Breast epithelium (tissue), 3 donors: ENCODE measurements around the gene BCAS3.

ENCODE experiments used
- POLR2A ChIP-seq: fragments of 450-650 bp; IDR thresholded peaks from one replicate; pipeline ENCODE4 v1.6.1; 2016; ENCODE audit warnings: antibody characterized with exemption, mild to moderate bottlenecking, moderate library complexity
- POLR2AphosphoS5 ChIP-seq, 3 donors: sonication (generic); formaldehyde crosslinking; IDR thresholded peaks; one replicate each; pipeline ENCODE4 v1.6.1; 2017; ENCODE audit warnings: antibody characterized with exemption in 3 of 3
- TF ChIP-seq, protein P1 (sequence below), 3 donors: fragments of 450-650 bp; IDR thresholded peaks; one replicate each; pipeline ENCODE4 v1.5.1; 2016 to 2017; ENCODE audit warnings: antibody characterized with exemption in 3 of 3, mild to moderate bottlenecking in 3 of 3, moderate library complexity in 3 of 3

GRCh38 chr17:61175298-61176142 lies 497.9 kb downstream of the BCAS3 start:
- no peak for TF ChIP-seq POLR2A
- no peak for TF ChIP-seq POLR2AphosphoS5 (IDR thresholded peaks at IDR 0.05)
- TF ChIP-seq, protein P1, sequence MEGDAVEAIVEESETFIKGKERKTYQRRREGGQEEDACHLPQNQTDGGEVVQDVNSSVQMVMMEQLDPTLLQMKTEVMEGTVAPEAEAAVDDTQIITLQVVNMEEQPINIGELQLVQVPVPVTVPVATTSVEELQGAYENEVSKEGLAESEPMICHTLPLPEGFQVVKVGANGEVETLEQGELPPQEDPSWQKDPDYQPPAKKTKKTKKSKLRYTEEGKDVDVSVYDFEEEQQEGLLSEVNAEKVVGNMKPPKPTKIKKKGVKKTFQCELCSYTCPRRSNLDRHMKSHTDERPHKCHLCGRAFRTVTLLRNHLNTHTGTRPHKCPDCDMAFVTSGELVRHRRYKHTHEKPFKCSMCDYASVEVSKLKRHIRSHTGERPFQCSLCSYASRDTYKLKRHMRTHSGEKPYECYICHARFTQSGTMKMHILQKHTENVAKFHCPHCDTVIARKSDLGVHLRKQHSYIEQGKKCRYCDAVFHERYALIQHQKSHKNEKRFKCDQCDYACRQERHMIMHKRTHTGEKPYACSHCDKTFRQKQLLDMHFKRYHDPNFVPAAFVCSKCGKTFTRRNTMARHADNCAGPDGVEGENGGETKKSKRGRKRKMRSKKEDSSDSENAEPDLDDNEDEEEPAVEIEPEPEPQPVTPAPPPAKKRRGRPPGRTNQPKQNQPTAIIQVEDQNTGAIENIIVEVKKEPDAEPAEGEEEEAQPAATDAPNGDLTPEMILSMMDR (IDR thresholded peaks at IDR 0.05): no peak
